ENCODE results near the gene STAT3. TPM values are rescaled to one million over a fixed set of nuclear protein-coding genes. Genes with fewer than 3 reads are reported as not detected.
"Not testable (repeated sequence)": the region's sequence is repeated elsewhere in the genome, so short reads cannot be mapped to it uniquely, and the experiment has no call there.

Gene STAT3
- polyA plus RNA-seq, 1 donor: 193 TPM

GRCh38 chr17:42386777-42387657, 1.2 kb downstream of the STAT3 start:
- Histone ChIP-seq H3K36me3 (ENCODE audit: control insufficient read depth, insufficient read depth, low read length) (peaks cover 3% of the 10 kb centered on the region), H3K27ac (ENCODE audit: low read length) (peak overlapping the region; percentile 96), H3K4me3 (ENCODE audit: low read length) (peak overlapping the region; percentile 97), H3K27me3 (ENCODE audit: control insufficient read depth, insufficient read depth, low read length) (no peaks in the 10 kb centered on the region), H3K9me3 (ENCODE audit: control insufficient read depth, low read depth, low read length) (no peaks in the 10 kb centered on the region), H3K4me1 (ENCODE audit: control insufficient read depth, insufficient read depth, low read length) (peaks cover 21% of the 10 kb centered on the region)
- peak in 1 of 2 donors; percentile 67 for DNase-seq
- 0% methylated on average over 1 of the region's 8 CpGs for WGBS (ENCODE audit: insufficient coverage, low lambda C conversion rate)

- H3K36me3 ChIP-seq (ENCODE audit: control insufficient read depth, insufficient read depth, low read length): peaks cover 7% of the 10 kb centered on the region
- WGBS (ENCODE audit: insufficient coverage, low lambda C conversion rate): 100% methylated on average over 2 of the region's 3 CpGs
- DNase-seq: no peak
- no peak overlapping the region for H3K4me3 ChIP-seq (ENCODE audit: low read length)
- H3K4me1 ChIP-seq (ENCODE audit: control insufficient read depth, insufficient read depth, low read length): peaks cover 33% of the 10 kb centered on the region
- no peaks in the 10 kb centered on the region for H3K9me3 ChIP-seq (ENCODE audit: control insufficient read depth, low read depth, low read length)
- H3K27ac ChIP-seq (ENCODE audit: low read length): no peak overlapping the region
- no peaks in the 10 kb centered on the region for H3K27me3 ChIP-seq (ENCODE audit: control insufficient read depth, insufficient read depth, low read length)
These were observed 6.3 kb downstream of the STAT3 start for GRCh38 chr17:42381898-42382297.

- Histone ChIP-seq H3K36me3 (ENCODE audit: control insufficient read depth, insufficient read depth, low read length) (peaks cover 7% of the 10 kb centered on the region), H3K27ac (ENCODE audit: low read length) (peak overlapping the region; percentile 36), H3K27me3 (ENCODE audit: control insufficient read depth, insufficient read depth, low read length) (no peaks in the 10 kb centered on the region), H3K4me3 (ENCODE audit: low read length) (no peak overlapping the region), H3K4me1 (ENCODE audit: control insufficient read depth, insufficient read depth, low read length) (peaks cover 27% of the 10 kb centered on the region), H3K9me3 (ENCODE audit: control insufficient read depth, low read depth, low read length) (no peaks in the 10 kb centered on the region)
- no peak for DNase-seq
- no CpG with 5 or more reads among the region's 3 CpGs for WGBS (ENCODE audit: insufficient coverage, low lambda C conversion rate)
These were observed 7.3 kb downstream of the STAT3 start for GRCh38 chr17:42380935-42381334.

GRCh38 chr17:42378959-42379594, 9.2 kb downstream of the STAT3 start:
- no CpG with 5 or more reads among the region's 6 CpGs for WGBS (ENCODE audit: insufficient coverage, low lambda C conversion rate)
- Histone ChIP-seq H3K4me1 (ENCODE audit: control insufficient read depth, insufficient read depth, low read length) (peaks cover 27% of the 10 kb centered on the region), H3K4me3 (ENCODE audit: low read length) (peak overlapping the region; percentile 28), H3K9me3 (ENCODE audit: control insufficient read depth, low read depth, low read length) (no peaks in the 10 kb centered on the region), H3K36me3 (ENCODE audit: control insufficient read depth, insufficient read depth, low read length) (peaks cover 7% of the 10 kb centered on the region), H3K27ac (ENCODE audit: low read length) (peak overlapping the region; percentile 69), H3K27me3 (ENCODE audit: control insufficient read depth, insufficient read depth, low read length) (no peaks in the 10 kb centered on the region)
- DNase-seq: peak in 1 of 2 donors; percentile 74

GRCh38 chr17:42378359-42378958, 9.8 kb downstream of the STAT3 start:
- no peaks in the 10 kb centered on the region for H3K27me3 ChIP-seq (ENCODE audit: control insufficient read depth, insufficient read depth, low read length)
- peak overlapping the region; percentile 28 for H3K4me3 ChIP-seq (ENCODE audit: low read length)
- 10% methylated on average over 3 of the region's 10 CpGs for WGBS (ENCODE audit: insufficient coverage, low lambda C conversion rate)
- H3K9me3 ChIP-seq (ENCODE audit: control insufficient read depth, low read depth, low read length): no peaks in the 10 kb centered on the region
- H3K27ac ChIP-seq (ENCODE audit: low read length): peak overlapping the region; percentile 69
- no peak for DNase-seq
- peaks cover 24% of the 10 kb centered on the region for H3K4me1 ChIP-seq (ENCODE audit: control insufficient read depth, insufficient read depth, low read length)
- H3K36me3 ChIP-seq (ENCODE audit: control insufficient read depth, insufficient read depth, low read length): peaks cover 6% of the 10 kb centered on the region

GRCh38 chr17:42373896-42374295, 14.3 kb downstream of the STAT3 start:
- DNase-seq: no peak
- Histone ChIP-seq H3K9me3 (ENCODE audit: control insufficient read depth, low read depth, low read length) (no peaks in the 10 kb centered on the region), H3K27ac (ENCODE audit: low read length) (no peak overlapping the region), H3K27me3 (ENCODE audit: control insufficient read depth, insufficient read depth, low read length) (no peaks in the 10 kb centered on the region), H3K4me3 (ENCODE audit: low read length) (no peak overlapping the region), H3K36me3 (ENCODE audit: control insufficient read depth, insufficient read depth, low read length) (peaks cover 11% of the 10 kb centered on the region), H3K4me1 (ENCODE audit: control insufficient read depth, insufficient read depth, low read length) (peaks cover 4% of the 10 kb centered on the region)
- WGBS (ENCODE audit: insufficient coverage, low lambda C conversion rate): 100% methylated on average over 1 of the region's 1 CpG

GRCh38 chr17:42372142-42372541, 16.1 kb downstream of the STAT3 start:
- H3K4me1 ChIP-seq (ENCODE audit: control insufficient read depth, insufficient read depth, low read length): peaks cover 5% of the 10 kb centered on the region
- H3K27me3 ChIP-seq (ENCODE audit: control insufficient read depth, insufficient read depth, low read length): no peaks in the 10 kb centered on the region
- no peak for DNase-seq
- no peak overlapping the region for H3K27ac ChIP-seq (ENCODE audit: low read length)
- no peaks in the 10 kb centered on the region for H3K9me3 ChIP-seq (ENCODE audit: control insufficient read depth, low read depth, low read length)
- peaks cover 11% of the 10 kb centered on the region for H3K36me3 ChIP-seq (ENCODE audit: control insufficient read depth, insufficient read depth, low read length)
- no peak overlapping the region for H3K4me3 ChIP-seq (ENCODE audit: low read length)

GRCh38 chr17:42368797-42369561, 19.3 kb downstream of the STAT3 start:
- H3K27ac ChIP-seq (ENCODE audit: low read length); H3K9me3 ChIP-seq (ENCODE audit: control insufficient read depth, low read depth, low read length); H3K27me3 ChIP-seq (ENCODE audit: control insufficient read depth, insufficient read depth, low read length); DNase-seq; H3K4me3 ChIP-seq (ENCODE audit: low read length); H3K4me1 ChIP-seq (ENCODE audit: control insufficient read depth, insufficient read depth, low read length): not testable (repeated sequence)
- H3K36me3 ChIP-seq (ENCODE audit: control insufficient read depth, insufficient read depth, low read length): peaks cover 14% of the 10 kb centered on the region
- 100% methylated on average over 3 of the region's 12 CpGs for WGBS (ENCODE audit: insufficient coverage, low lambda C conversion rate)

GRCh38 chr17:42368310-42368709, 19.9 kb downstream of the STAT3 start:
- 100% methylated on average over 1 of the region's 5 CpGs for WGBS (ENCODE audit: insufficient coverage, low lambda C conversion rate)
- peaks cover 15% of the 10 kb centered on the region for H3K36me3 ChIP-seq (ENCODE audit: control insufficient read depth, insufficient read depth, low read length)
- not testable (repeated sequence) for DNase-seq; H3K27me3 ChIP-seq (ENCODE audit: control insufficient read depth, insufficient read depth, low read length); H3K4me3 ChIP-seq (ENCODE audit: low read length); H3K4me1 ChIP-seq (ENCODE audit: control insufficient read depth, insufficient read depth, low read length); H3K9me3 ChIP-seq (ENCODE audit: control insufficient read depth, low read depth, low read length); H3K27ac ChIP-seq (ENCODE audit: low read length)
